Measurements from ENCODE around the gene LRFN5. TPM values are rescaled to one million over a fixed set of nuclear protein-coding genes. Genes with fewer than 3 reads are reported as not detected.

LRFN5 gene
- total and polyA plus RNA-seq, 2 of the 8 experiments (the other 6 are each of a cell fraction or from before 2014, with no cell fraction given) = 0.85 to 4.7 TPM

GRCh38 chr14:41899416-41899815 is 292.7 kb downstream of the LRFN5 start (continued):
- TF ChIP-seq CHD7 (IDR thresholded peaks at IDR 0.05; ENCODE audit: insufficient replicate concordance, low read length) = no peak
- TF ChIP-seq RBBP5 (IDR thresholded peaks at IDR 0.05; ENCODE audit: borderline replicate concordance, low read depth, low read length) = no peak
- TF ChIP-seq YY1 (IDR thresholded peaks at IDR 0.05; ENCODE audit: low read depth, low read length) = no peak
- no peak for TF ChIP-seq PHF8 (conservative IDR thresholded peaks at IDR 0.05; ENCODE audit: low read depth, low read length)
- TF ChIP-seq CHD1 (IDR thresholded peaks at IDR 0.05; ENCODE audit: low read depth, low read length) = no peak
- TF ChIP-seq SUZ12 (IDR thresholded peaks at IDR 0.05; ENCODE audit: low read length) = no peak
- TF ChIP-seq BRCA1 (IDR thresholded peaks at IDR 0.05; ENCODE audit: low read depth, low read length) = no peak
- no peak for TF ChIP-seq GABPA (IDR thresholded peaks at IDR 0.05; ENCODE audit: borderline replicate concordance, insufficient read depth, low read length)
- TF ChIP-seq MAX (IDR thresholded peaks at IDR 0.05) = no peak
- no peak for TF ChIP-seq BCL11A (IDR thresholded peaks at IDR 0.05; ENCODE audit: low read depth in 2 of 2, low read length in 2 of 2)
- no peak for TF ChIP-seq CEBPB (IDR thresholded peaks at IDR 0.05; ENCODE audit: low read depth, low read length)
- no peak for TF ChIP-seq BACH1 (IDR thresholded peaks at IDR 0.05; ENCODE audit: low read length)
- no peak for TF ChIP-seq POLR2A (IDR thresholded peaks at IDR 0.05; ENCODE audit: control extremely low read depth in 1 of 2, low read depth in 2 of 2, low read length in 2 of 2)

Data from H1 (cell line).